GM18951 (cell line): ENCODE data around the gene TRAPPC5.

ENCODE experiments used
- POLR2A ChIP-seq: IDR thresholded peaks from 4 replicates; pipeline ENCODE4 v1.6.1; 2011; ENCODE audit warnings: mild to moderate bottlenecking; ENCODE audit not compliant: insufficient read length, insufficient read depth; ENCODE audit errors: extremely low read depth
- in situ Hi-C: fragments of 300-500 bp; cut with MboI; formaldehyde crosslinking; loops from one replicate; pipeline ENCODE4 v1.12.0; 2022; ENCODE audit warnings: low sequenced_read_pairs, mixed read lengths, inconsistent platforms; ENCODE audit not compliant: unreplicated experiment

TRAPPC5 gene

GRCh38 chr19:7704280-7705060 is 23.8 kb downstream of the TRAPPC5 start:
- no peak for TF ChIP-seq POLR2A
- in situ Hi-C loops, result no loop called here

GRCh38 chr19:7705387-7706187 is 25.0 kb downstream of the TRAPPC5 start:
- in situ Hi-C loops, result no loop called here
- TF ChIP-seq POLR2A, result peak; percentile 35

GRCh38 chr19:7706188-7706954 is 25.7 kb downstream of the TRAPPC5 start:
- in situ Hi-C loops, result no loop called here
- no peak for TF ChIP-seq POLR2A

- no peak for TF ChIP-seq POLR2A
- in situ Hi-C loops, result no loop called here
Measured at GRCh38 chr19:7706955-7707456, 26.4 kb downstream of the TRAPPC5 start.

- TF ChIP-seq POLR2A, result no peak
- in situ Hi-C loops, result no loop called here
Measured at GRCh38 chr19:7709932-7710460, 29.4 kb downstream of the TRAPPC5 start.

- no peak for TF ChIP-seq POLR2A
- in situ Hi-C loops, result no loop called here
Measured at GRCh38 chr19:7710616-7711015, 30.0 kb downstream of the TRAPPC5 start.

GRCh38 chr19:7715671-7716070 is 35.0 kb downstream of the TRAPPC5 start:
- in situ Hi-C loops, result no loop called here
- no peak for TF ChIP-seq POLR2A

- in situ Hi-C loops, result no loop called here
- TF ChIP-seq POLR2A, result no peak
Measured at GRCh38 chr19:7716762-7717161, 36.1 kb downstream of the TRAPPC5 start.

- no peak for TF ChIP-seq POLR2A
- in situ Hi-C loops, result no loop called here
Measured at GRCh38 chr19:7718668-7719067, 38.0 kb downstream of the TRAPPC5 start.

GRCh38 chr19:7720351-7720750 is 39.7 kb downstream of the TRAPPC5 start:
- TF ChIP-seq POLR2A, result no peak
- in situ Hi-C loops, result no loop called here

GRCh38 chr19:7722231-7722651 is 41.6 kb downstream of the TRAPPC5 start:
- in situ Hi-C loops, result no loop called here
- TF ChIP-seq POLR2A, result no peak

GRCh38 chr19:7725791-7726190 is 45.2 kb downstream of the TRAPPC5 start:
- in situ Hi-C loops, result no loop called here
- TF ChIP-seq POLR2A, result no peak

GRCh38 chr19:7729211-7729610 is 48.6 kb downstream of the TRAPPC5 start:
- in situ Hi-C loops, result no loop called here
- no peak for TF ChIP-seq POLR2A

- in situ Hi-C loops, result no loop called here
- TF ChIP-seq POLR2A, result no peak
Measured at GRCh38 chr19:7729831-7730285, 49.2 kb downstream of the TRAPPC5 start.
